Superior temporal gyrus (tissue), 1 donor: ENCODE results near the gene CHID1.
A peak's percentile ranks its signal among the peaks of the same experiment; 100 is the strongest.

Source experiments
- DNase-seq: peaks from one replicate; pipeline ENCODE4 v3.0.0-alpha.2; 2016; ENCODE audit errors: extremely low spot score

CHID1 gene

DNA sequence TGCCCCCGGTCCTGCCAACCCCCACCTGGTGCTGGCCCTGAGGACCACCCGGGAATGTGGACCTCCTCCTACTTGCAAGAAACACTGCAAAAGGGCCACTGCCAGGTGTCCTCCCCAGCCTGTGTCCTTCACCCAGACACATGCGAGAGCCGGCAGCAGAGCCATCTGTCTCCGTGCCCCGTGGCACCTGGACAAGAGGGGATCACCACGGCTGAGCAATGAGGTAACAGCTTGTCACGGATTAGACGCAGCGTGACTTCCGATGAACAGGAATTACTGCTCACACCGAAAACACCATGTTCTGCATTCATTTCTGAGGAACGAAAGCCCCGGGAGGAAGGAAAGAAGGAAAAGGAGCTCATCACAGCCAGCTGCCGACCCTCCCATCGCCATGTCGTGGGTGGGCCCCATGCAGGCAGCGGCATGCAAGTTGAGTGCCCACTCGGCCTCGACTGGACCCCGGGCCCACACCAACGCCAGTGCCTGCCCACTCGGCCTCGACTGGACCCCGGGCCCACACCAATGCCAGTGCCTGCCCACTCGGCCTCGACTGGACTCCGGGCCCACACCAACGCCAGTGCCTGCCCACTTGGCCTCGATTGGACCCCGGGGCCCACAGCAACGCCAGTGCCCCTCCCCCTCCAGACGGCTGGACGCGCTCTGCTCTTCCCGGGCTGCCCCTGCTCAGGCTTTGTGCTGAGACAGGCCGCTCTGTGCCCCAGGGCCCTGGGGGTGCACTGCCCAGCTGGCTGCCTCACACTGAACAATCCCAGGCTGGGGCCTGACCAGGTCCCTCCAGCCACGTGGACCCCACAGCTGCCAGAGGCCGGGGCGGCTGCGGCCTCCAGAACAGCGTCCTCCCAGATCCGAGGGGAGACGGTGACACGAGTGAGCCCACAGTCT is 22.0 kb downstream of the CHID1 start:
- no peak for DNase-seq

DNA sequence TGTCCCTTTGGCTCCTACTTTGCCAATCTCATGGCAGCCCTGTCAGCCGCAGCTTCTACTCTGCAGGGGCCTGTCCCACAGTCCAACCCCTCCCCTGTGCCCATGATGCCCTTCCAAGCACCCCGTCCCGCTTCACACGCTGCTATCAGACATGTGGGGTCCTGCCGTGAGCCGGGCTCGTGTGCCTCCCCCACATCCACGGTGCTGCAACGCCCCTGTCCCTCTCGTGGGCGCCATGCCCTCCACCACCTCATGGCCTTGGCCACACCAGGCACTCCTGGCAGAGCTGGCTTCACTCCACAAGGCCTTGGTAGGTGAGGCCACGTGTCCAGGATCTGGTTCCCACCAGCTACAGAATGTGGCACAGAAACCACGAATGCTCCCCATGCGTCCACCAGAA is 23.0 kb downstream of the CHID1 start:
- DNase-seq: no peak

DNA sequence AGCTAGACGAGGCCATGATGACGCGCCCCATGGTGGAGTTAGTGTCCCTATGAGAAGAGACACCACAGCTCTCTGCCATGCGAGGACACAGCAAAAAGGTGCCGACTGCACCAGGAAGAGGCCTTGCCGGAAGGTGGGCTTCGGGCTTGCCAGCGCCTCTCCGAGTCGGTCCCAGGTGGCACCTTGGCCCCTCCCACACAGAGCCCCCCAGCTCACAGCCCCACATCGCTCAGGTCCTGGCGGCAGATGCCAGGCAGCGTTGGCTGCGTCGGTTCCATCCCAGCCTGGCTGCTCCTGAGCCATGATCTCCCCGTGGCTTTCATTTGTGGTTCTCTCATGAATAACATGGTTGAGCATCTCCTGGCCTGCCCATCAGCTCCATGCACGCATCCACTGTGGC is 24.0 kb downstream of the CHID1 start:
- no peak for DNase-seq

DNA sequence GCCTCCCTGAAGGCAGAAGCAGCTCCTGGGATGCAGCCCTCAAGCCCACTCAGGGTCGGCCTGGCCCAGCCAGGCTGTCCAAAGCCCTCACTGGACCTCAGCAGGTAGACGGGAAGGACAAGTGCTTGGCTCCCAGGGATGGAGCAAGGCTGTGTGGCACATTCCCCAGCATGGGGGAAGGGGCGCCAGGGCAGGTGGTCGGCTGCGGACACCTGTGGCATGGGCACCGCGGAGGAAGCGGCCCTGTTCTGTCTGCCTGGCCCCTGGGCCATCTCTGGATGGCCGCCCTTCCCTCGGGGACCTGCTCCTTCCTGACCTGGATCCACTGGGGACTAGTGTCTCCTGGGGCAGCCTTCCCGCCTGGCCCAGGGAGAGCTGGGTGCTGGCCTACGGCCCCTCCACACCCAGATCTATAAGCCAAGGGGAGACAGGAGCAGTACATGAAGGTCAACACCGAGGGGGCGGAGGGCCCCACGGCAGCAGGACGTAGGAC is 26.0 kb downstream of the CHID1 start:
- no peak for DNase-seq

GRCh38 chr11:883527-883926 is 27.1 kb downstream of the CHID1 start:
- no peak for DNase-seq

GRCh38 chr11:882596-882995 is 28.0 kb downstream of the CHID1 start:
- no peak for DNase-seq

DNA sequence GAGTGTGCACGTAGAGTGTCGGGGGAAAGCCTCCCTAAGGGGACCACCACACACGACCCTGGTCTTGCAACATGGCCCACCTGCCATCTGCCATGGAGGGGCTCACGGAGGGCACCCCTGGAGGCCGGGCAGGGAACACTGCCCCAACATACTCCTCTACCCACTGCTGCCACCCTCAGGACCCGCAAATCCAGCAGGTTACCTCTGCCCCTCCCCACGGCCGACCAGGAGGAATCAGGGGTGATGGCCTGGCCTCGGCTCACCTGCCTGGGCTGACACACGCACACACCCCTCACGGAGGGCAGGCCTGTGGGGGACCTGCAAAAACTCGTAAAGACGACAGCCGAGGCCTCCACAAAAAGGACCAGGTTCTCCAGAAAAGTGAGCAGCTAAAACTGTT is 30.2 kb downstream of the CHID1 start:
- DNase-seq: no peak

DNA sequence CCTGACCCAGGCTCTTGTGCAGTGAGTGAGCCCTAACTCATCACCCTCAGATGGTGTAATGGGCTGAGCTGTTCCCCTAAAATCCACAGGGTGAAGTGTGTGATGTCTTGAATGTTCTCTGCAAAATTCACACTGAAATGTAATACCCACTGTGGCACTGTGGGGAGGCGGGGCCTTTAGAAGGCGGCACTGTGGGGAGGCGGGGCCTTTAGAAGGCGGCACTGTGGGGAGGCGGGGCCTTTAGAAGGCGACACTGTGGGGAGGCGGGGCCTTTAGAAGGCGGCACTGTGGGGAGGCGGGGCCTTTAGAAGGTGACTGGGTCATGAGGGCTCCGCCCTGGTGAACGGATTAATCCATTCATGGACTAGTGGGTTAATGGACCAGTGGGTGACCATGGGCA is 33.0 kb downstream of the CHID1 start:
- DNase-seq: no peak

DNA sequence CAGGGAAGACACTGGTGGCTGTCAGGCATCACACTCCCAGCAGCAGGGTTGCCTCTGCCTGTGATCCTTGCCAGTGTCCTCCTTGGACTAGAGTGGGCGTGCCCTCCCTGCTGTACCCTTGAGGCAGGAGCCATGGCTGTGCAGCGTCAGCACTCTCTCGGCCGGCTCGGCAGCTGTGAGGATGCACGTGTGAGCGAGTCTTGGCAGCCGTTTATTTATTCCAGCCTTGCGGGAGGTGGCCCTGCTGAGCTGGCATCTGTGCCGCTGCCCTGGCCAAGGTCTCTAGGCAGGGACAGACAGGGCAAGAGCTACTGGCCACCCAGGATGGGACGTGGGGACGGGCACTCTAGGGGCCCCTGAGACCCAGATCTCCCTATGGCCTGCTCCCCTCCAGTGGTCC is 34.1 kb downstream of the CHID1 start:
- DNase-seq: peak; percentile 35

- DNase-seq: peak; percentile 7
Measured at GRCh38 chr11:875769-876301, 34.8 kb downstream of the CHID1 start.

GRCh38 chr11:875203-875602 is 35.4 kb downstream of the CHID1 start:
- no peak for DNase-seq

DNA sequence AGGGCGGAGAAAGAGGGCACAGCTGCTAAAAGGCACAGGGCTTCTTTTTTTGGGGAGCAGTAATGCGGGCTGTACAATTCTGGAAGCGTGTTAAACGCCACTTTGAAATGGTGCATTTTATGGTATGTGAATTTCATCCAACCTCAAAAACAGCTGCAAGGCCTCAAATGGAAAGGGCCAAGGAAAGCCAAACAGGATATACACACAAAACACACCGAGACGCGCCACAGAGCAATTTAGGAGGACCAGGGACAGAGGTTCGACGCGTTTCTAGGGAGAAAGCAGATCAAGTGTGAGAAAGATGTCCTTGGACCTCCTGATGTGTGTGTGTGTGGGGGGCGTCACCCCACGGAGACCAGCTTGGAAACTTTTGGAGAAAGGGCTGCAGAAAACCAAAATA is 36.9 kb downstream of the CHID1 start:
- DNase-seq: no peak

DNA sequence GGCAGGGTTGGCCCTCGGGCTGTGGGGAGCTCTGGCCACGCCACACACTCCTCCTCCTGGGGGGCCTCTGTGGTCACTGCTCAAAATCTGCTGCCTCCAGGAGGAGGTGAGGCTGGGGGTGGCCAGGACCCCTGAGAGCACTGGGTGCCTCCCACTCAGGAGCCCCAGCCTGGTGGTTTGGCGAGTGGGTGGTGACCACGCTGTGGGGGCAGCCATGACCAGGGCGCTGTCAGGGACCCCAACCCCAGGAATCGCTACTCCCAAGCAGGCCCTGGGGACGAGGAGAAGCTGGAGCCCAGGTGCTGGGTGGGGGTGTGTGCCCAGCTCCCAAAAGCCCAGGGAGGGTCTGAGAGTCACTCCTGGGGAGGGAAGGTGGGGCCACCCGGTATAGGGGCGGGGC is 37.8 kb downstream of the CHID1 start:
- DNase-seq: no peak

DNA sequence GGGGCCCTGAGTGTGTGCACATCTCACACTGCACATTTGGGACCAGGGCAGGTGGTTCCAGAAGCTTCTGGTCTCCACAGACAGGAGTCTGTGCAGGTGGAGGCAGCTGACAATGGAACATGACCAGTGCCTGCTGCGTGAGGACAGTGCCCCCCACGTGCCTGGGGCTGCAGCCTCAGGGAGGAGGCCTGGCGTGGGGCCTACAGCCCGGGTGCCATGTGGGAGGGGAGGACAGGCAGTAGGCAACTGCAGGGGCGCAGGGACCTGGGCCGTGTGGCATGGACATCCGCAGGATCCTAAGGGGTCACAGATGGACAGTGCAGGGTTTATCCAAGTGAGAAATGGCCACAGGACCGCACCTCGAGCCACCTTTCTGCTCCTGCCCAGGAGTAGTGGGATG is 39.1 kb downstream of the CHID1 start:
- DNase-seq: no peak

DNA sequence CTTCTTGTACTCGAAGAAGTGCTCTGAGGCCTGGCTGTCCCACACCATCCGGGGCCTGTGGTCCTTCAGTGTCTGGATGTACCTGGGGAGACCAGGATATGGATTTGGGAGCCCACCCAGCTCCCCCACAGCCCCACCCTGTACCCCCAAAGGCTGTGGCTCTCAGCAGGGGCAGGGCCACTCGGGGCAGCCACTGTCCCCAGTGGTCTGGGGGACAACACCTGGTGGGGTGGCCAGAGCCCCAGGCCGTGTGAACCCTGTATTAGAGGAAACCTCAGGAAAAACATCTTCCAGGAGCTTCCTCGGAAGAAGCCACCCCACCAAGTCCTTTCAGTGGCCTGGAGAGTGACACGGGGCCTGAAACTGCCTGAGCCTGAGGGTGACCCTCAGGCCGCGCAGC is 40.2 kb downstream of the CHID1 start:
- no peak for DNase-seq

GRCh38 chr11:870127-870413 is 40.5 kb downstream of the CHID1 start:
- DNase-seq: no peak

GRCh38 chr11:869399-870126 is 41.0 kb downstream of the CHID1 start:
- DNase-seq: no peak

DNA sequence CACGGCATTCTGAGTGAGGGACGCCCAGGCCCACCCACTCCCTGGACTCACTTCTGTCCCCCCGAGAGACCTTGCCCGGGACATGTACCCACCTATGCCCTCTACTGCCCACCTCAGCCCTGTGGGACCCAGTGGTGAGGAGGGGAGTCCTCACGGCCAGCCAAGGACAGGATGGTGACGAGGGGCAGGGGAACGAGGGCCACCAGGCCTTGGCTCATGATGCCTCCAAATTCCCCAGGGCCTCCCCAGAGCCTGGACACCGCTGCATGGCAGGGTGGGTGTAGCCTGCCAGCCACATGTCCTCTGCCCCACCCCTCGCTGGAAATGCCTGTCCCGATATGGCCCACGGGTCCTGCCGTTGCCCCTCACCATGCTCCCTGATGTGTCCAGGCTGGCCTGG is 41.8 kb downstream of the CHID1 start:
- no peak for DNase-seq

GRCh38 chr11:868394-868793 is 42.2 kb downstream of the CHID1 start:
- DNase-seq: no peak

- no peak for DNase-seq
Measured at GRCh38 chr11:867856-868358, 42.7 kb downstream of the CHID1 start.

DNA sequence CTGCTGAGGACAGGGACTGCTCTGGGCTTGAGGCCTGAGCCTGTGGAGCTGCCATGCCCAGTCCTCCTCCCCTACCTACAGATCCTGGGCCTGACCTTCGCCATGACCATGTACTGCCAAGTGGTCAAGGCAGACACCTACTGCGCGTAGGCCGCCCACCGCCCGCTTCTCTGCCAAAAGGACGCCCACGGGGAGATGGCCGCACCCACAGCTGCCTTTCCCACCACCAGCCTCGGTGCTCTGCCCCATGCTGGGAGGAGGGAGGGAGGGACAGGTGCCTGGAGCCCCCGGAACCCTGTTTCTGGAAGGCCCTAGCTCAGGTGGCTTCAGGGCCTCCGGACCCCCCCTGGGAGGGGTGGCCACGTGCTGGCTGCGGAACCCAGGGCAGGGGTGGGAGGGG is 44.1 kb downstream of the CHID1 start:
- no peak for DNase-seq

GRCh38 chr11:865462-866430 is 44.9 kb downstream of the CHID1 start:
- no peak for DNase-seq
